CD4-positive, alpha-beta T cell treated with Interleukin-4 for 4 hours (primary cell): Measurements from ENCODE around the gene TSHZ2.
"Not testable (repeated sequence)": the region's sequence is repeated elsewhere in the genome, so short reads cannot be mapped to it uniquely, and the experiment has no call there.

Experiments used
- DNase-seq: peaks from one replicate; pipeline ENCODE4 v3.0.0-alpha.2; 2020

The TSHZ2 gene

GRCh38 chr20:53438368-53438767 lies 466.2 kb downstream of the TSHZ2 start:
- DNase-seq = no peak

- DNase-seq = no peak
These were observed 466.9 kb downstream of the TSHZ2 start for GRCh38 chr20:53439046-53439445.

GRCh38 chr20:53439616-53440015 lies 467.5 kb downstream of the TSHZ2 start:
- no peak for DNase-seq

- no peak for DNase-seq
These were observed 472.4 kb downstream of the TSHZ2 start for GRCh38 chr20:53444401-53445149.

- DNase-seq = no peak
These were observed 473.2 kb downstream of the TSHZ2 start for GRCh38 chr20:53445321-53445731.

GRCh38 chr20:53445932-53446331 lies 473.8 kb downstream of the TSHZ2 start:
- no peak for DNase-seq

- DNase-seq = no peak
These were observed 475.2 kb downstream of the TSHZ2 start for GRCh38 chr20:53447316-53447715.

GRCh38 chr20:53448426-53448825 lies 476.3 kb downstream of the TSHZ2 start:
- no peak for DNase-seq

- no peak for DNase-seq
These were observed 476.7 kb downstream of the TSHZ2 start for GRCh38 chr20:53448875-53449274.

GRCh38 chr20:53453076-53453475 lies 480.9 kb downstream of the TSHZ2 start:
- DNase-seq = no peak

GRCh38 chr20:53454675-53455276 lies 482.6 kb downstream of the TSHZ2 start:
- DNase-seq = no peak

- DNase-seq = no peak
These were observed 491.2 kb downstream of the TSHZ2 start for GRCh38 chr20:53463101-53463972.

GRCh38 chr20:53466279-53466678 lies 494.1 kb downstream of the TSHZ2 start:
- no peak for DNase-seq

- no peak for DNase-seq
These were observed 496.4 kb downstream of the TSHZ2 start for GRCh38 chr20:53468587-53468986.

- DNase-seq = not testable (repeated sequence)
These were observed 500.7 kb downstream of the TSHZ2 start for GRCh38 chr20:53472859-53473258.

- no peak for DNase-seq
These were observed 508.8 kb downstream of the TSHZ2 start for GRCh38 chr20:53480913-53481312.

GRCh38 chr20:53487461-53488200 lies 515.5 kb downstream of the TSHZ2 start:
- DNase-seq = no peak

- no peak for DNase-seq
These were observed 516.7 kb downstream of the TSHZ2 start for GRCh38 chr20:53488775-53489272.

- DNase-seq = no peak
These were observed 517.4 kb downstream of the TSHZ2 start for GRCh38 chr20:53489528-53489927.

GRCh38 chr20:53490620-53491019 lies 518.5 kb downstream of the TSHZ2 start:
- no peak for DNase-seq

GRCh38 chr20:53491462-53491861 lies 519.3 kb downstream of the TSHZ2 start:
- DNase-seq = no peak

GRCh38 chr20:53492212-53492611 lies 520.1 kb downstream of the TSHZ2 start:
- DNase-seq = no peak
